H1 (cell line): ENCODE data around the gene CCDC24. TPM values are rescaled to one million over a fixed set of nuclear protein-coding genes. Genes with fewer than 3 reads are reported as not detected.

Experiments used
- CTCF ChIA-PET: fragments of 300-600 bp; sonication (Branson Sonifier 250); formaldehyde crosslinking; loops from one replicate; lab custom pipeline; 2021; ENCODE audit not compliant: partially characterized antibody; lab: Charles Lee
- POLR2A ChIA-PET: fragments of 300-600 bp; sonication (Branson Sonifier 250); formaldehyde crosslinking; loops from one replicate; lab custom pipeline; 2021; ENCODE audit warnings: inconsistent platforms; ENCODE audit not compliant: partially characterized antibody; lab: Charles Lee
- DNase-seq, 2 experiments: peaks; one replicate each; pipeline versions ENCODE4 v3.0.0 to v3.0.0-alpha.2; 2010 to 2022; ENCODE audit warnings: low spot score in 2 of 2, low read depth in 1 of 2, mixed read lengths in 1 of 2
- FAIRE-seq: peaks from 2 replicates; lab custom pipeline; 2011; peaks lifted over from hg19 to GRCh38; lab: Jason Lieb, UNC
- H2AFZ ChIP-seq: 2 replicates; pipeline ENCODE4 v1.8.1; 2012; ENCODE audit warnings: low read length, inconsistent platforms
- H2AK5ac ChIP-seq: 2 replicates; pipeline ENCODE4 v1.6.1; 2013; ENCODE audit warnings: low read depth, low read length
- H2BK120ac ChIP-seq: replicated peaks from 2 replicates; pipeline ENCODE3; 2013; ENCODE audit warnings: low read depth, low read length, inconsistent platforms
- H2BK12ac ChIP-seq: 2 replicates; pipeline ENCODE4 v1.6.1; 2013; ENCODE audit warnings: low read depth, low read length
- H2BK15ac ChIP-seq: 2 replicates; pipeline ENCODE4 v1.6.1; 2013; ENCODE audit warnings: low read length
- H2BK20ac ChIP-seq: 2 replicates; pipeline ENCODE4 v1.6.1; 2013; ENCODE audit warnings: low read length
- H2BK5ac ChIP-seq: 2 replicates; pipeline ENCODE4 v1.6.1; 2013; ENCODE audit warnings: low read depth, low read length
- H3K14ac ChIP-seq: 2 replicates; pipeline ENCODE4 v1.6.1; 2013; ENCODE audit warnings: inconsistent platforms; ENCODE audit not compliant: insufficient read length
- H3K18ac ChIP-seq: 2 replicates; pipeline ENCODE4 v1.6.1; 2013; ENCODE audit warnings: low read length; ENCODE audit errors: extremely low read depth
- H3K23ac ChIP-seq: 2 replicates; pipeline ENCODE4 v1.6.1; 2013; ENCODE audit warnings: inconsistent platforms; ENCODE audit not compliant: insufficient read length
- H3K23me2 ChIP-seq: 2 replicates; pipeline ENCODE4 v1.6.1; 2013; ENCODE audit warnings: low read depth, low read length
- H3K27ac ChIP-seq: 2 replicates; pipeline ENCODE4 v1.6.1; 2011; ENCODE audit warnings: low read depth, low read length, inconsistent platforms
- H3K27me3 ChIP-seq, 4 experiments: replicated peaks in 1 of 4; 1 replicate in 1 of 4; 2 replicates in 3 of 4; pipeline versions ENCODE4 v1.6.1 to v1.8.1; 2011 to 2013; ENCODE audit warnings: low read length in 3 of 4, mild to moderate bottlenecking in 3 of 4, inconsistent platforms in 2 of 4, mixed read lengths in 2 of 4, moderate library complexity in 1 of 4; ENCODE audit not compliant: control insufficient read depth in 3 of 4, insufficient read depth in 3 of 4; ENCODE audit errors: extremely low read depth in 1 of 4
- H3K36me3 ChIP-seq, 4 experiments: 2 replicates each; pipeline versions ENCODE4 v1.6.1 to v1.8.1; 2011 to 2013; ENCODE audit warnings: mild to moderate bottlenecking in 4 of 4, low read length in 3 of 4, moderate library complexity in 2 of 4, control low read depth in 1 of 4, inconsistent platforms in 1 of 4; ENCODE audit not compliant: insufficient read depth in 4 of 4, control insufficient read depth in 2 of 4
- H3K4ac ChIP-seq: replicated peaks from 2 replicates; pipeline ENCODE3; 2013; ENCODE audit warnings: low read length, low read depth, mixed read lengths, inconsistent platforms; ENCODE audit not compliant: insufficient read length
- H3K4me1 ChIP-seq, 4 experiments: replicated peaks in 1 of 4; 1 replicate in 1 of 4; 2 replicates in 3 of 4; pipeline versions ENCODE4 v1.6.1 to v1.8.1; 2011 to 2013; ENCODE audit warnings: low read length in 3 of 4, inconsistent platforms in 2 of 4, mixed read lengths in 1 of 4; ENCODE audit not compliant: insufficient read depth in 4 of 4, control insufficient read depth in 3 of 4
- H3K4me2 ChIP-seq, 2 experiments: 2 replicates each; pipeline versions ENCODE4 v1.6.1 to v1.8.1; 2011 to 2013; ENCODE audit warnings: low read depth in 2 of 2, low read length in 2 of 2, control low read depth in 1 of 2, inconsistent platforms in 1 of 2, mild to moderate bottlenecking in 1 of 2; ENCODE audit not compliant: insufficient read depth in 1 of 2
- H3K4me3 ChIP-seq, 4 experiments: fragments of 200-600, 300-600 bp in 1 of 4; sonication (generic), shearing (Covaris generic), sonication (Bioruptor Twin) in 1 of 4; 2 replicates each; pipeline versions ENCODE4 v1.5.1 to v1.8.1; 2011 to 2016; ENCODE audit warnings: low read length in 4 of 4, low read depth in 3 of 4, control low read depth in 2 of 4, inconsistent platforms in 2 of 4, mild to moderate bottlenecking in 2 of 4, mixed read lengths in 1 of 4, moderate library complexity in 1 of 4; ENCODE audit not compliant: insufficient read depth in 2 of 4; ENCODE audit errors: extremely low read depth in 1 of 4
- H3K56ac ChIP-seq: replicated peaks from 2 replicates; pipeline ENCODE3; 2013; ENCODE audit warnings: low read depth, mild to moderate bottlenecking, mixed read lengths, low read length, inconsistent platforms; ENCODE audit not compliant: insufficient read length
- H3K79me1 ChIP-seq: 2 replicates; pipeline ENCODE4 v1.6.1; 2013; ENCODE audit warnings: low read depth, low read length, control low read depth
- H3K79me2 ChIP-seq, 2 experiments: 2 replicates each; pipeline versions ENCODE4 v1.6.1 to v1.8.1; 2012 to 2013; ENCODE audit warnings: low read length in 2 of 2, mild to moderate bottlenecking in 2 of 2, inconsistent platforms in 1 of 2; ENCODE audit not compliant: insufficient read depth in 2 of 2, control insufficient read depth in 1 of 2
- H3K9ac ChIP-seq, 4 experiments: replicated peaks in 1 of 4; 1 replicate in 1 of 4; 2 replicates in 3 of 4; pipeline versions ENCODE4 v1.6.1 to v1.8.1; 2011 to 2013; ENCODE audit warnings: low read depth in 3 of 4, low read length in 3 of 4, control low read depth in 2 of 4, mild to moderate bottlenecking in 2 of 4, moderate library complexity in 2 of 4, inconsistent platforms in 1 of 4; ENCODE audit errors: extremely low read depth in 1 of 4
- H3K9me3 ChIP-seq, 2 experiments: 2 replicates each; pipeline versions ENCODE4 v1.6.1 to v1.8.1; 2012 to 2013; ENCODE audit warnings: mild to moderate bottlenecking in 2 of 2, moderate library complexity in 2 of 2, control low read depth in 1 of 2, inconsistent platforms in 1 of 2, low read depth in 1 of 2, low read length in 1 of 2, mixed read lengths in 1 of 2; ENCODE audit not compliant: insufficient read depth in 2 of 2
- H4K20me1 ChIP-seq, 2 experiments: replicated peaks in 1 of 2; 2 replicates each; pipeline versions ENCODE3 to v1.8.1; 2011 to 2013; ENCODE audit warnings: inconsistent platforms in 2 of 2, low read length in 2 of 2, mild to moderate bottlenecking in 1 of 2; ENCODE audit not compliant: insufficient read depth in 2 of 2, control insufficient read depth in 1 of 2
- H4K5ac ChIP-seq: 2 replicates; pipeline ENCODE4 v1.6.1; 2013; ENCODE audit warnings: low read length, low read depth, mixed read lengths, inconsistent platforms; ENCODE audit not compliant: insufficient read length
- H4K8ac ChIP-seq: 2 replicates; pipeline ENCODE4 v1.8.0; 2013; ENCODE audit warnings: mild to moderate bottlenecking, moderate library complexity, low read length, inconsistent platforms; ENCODE audit not compliant: insufficient read depth; ENCODE audit errors: extremely low read depth
- H4K91ac ChIP-seq: replicated peaks from 2 replicates; pipeline ENCODE3; 2013; ENCODE audit warnings: low read length, mixed read lengths, inconsistent platforms; ENCODE audit not compliant: insufficient read length
- BRCA1 ChIP-seq: IDR thresholded peaks from 2 replicates; pipeline ENCODE4 v1.6.1; 2012; ENCODE audit warnings: low read depth, low read length, improper control_type of control experiment
- CEBPB ChIP-seq: IDR thresholded peaks from 2 replicates; pipeline ENCODE4 v1.6.1; 2012; ENCODE audit warnings: low read depth, low read length
- CREB1 ChIP-seq: IDR thresholded peaks from 2 replicates; pipeline ENCODE4 v1.6.1; 2012; ENCODE audit warnings: inconsistent platforms
- EGR1 ChIP-seq: IDR thresholded peaks from 2 replicates; pipeline ENCODE4 v1.6.1; 2011; ENCODE audit warnings: low read depth, low read length, borderline replicate concordance
- FOSL1 ChIP-seq: IDR thresholded peaks from 2 replicates; pipeline ENCODE4 v1.6.1; 2011; ENCODE audit warnings: mild to moderate bottlenecking, low read depth, low read length, moderate library complexity; ENCODE audit not compliant: insufficient read depth
- HDAC6 ChIP-seq: IDR thresholded peaks from one replicate; pipeline ENCODE4 v1.7.1; 2012; ENCODE audit warnings: low read depth, mild to moderate bottlenecking, inconsistent platforms, low read length, moderate library complexity
- KDM4A ChIP-seq: IDR thresholded peaks from one replicate; pipeline ENCODE4 v1.7.1; 2012; ENCODE audit warnings: low read depth, mild to moderate bottlenecking, moderate library complexity, low read length, inconsistent platforms; ENCODE audit not compliant: severe bottlenecking
- POLR2A ChIP-seq, 2 experiments: IDR thresholded peaks; 1 replicate in 1 of 2; 2 replicates in 1 of 2; pipeline ENCODE4 v1.6.1; 2011; ENCODE audit warnings: low read depth in 2 of 2, low read length in 2 of 2, mild to moderate bottlenecking in 2 of 2; ENCODE audit errors: control extremely low read depth in 1 of 2
- POLR2AphosphoS5 ChIP-seq: IDR thresholded peaks from 2 replicates; pipeline ENCODE4 v1.6.1; 2011; ENCODE audit warnings: low read depth, low read length
- RXRA ChIP-seq: IDR thresholded peaks from 2 replicates; pipeline ENCODE4 v1.6.1; 2011; ENCODE audit warnings: low read depth, mild to moderate bottlenecking, low read length, moderate library complexity; ENCODE audit not compliant: insufficient read depth
- SIRT6 ChIP-seq: IDR thresholded peaks from one replicate; pipeline ENCODE4 v1.7.1; 2012; ENCODE audit warnings: low read length, inconsistent platforms
- YY1 ChIP-seq: IDR thresholded peaks from 2 replicates; pipeline ENCODE4 v1.6.1; 2011; ENCODE audit warnings: low read depth, mild to moderate bottlenecking, low read length
- ZNF274 ChIP-seq: IDR thresholded peaks from 2 replicates; pipeline ENCODE4 v1.7.0; 2012; ENCODE audit warnings: low read length, borderline replicate concordance; ENCODE audit errors: extremely low read depth
- WGBS, 2 experiments: shearing (Covaris generic) in 1 of 2; methylation state at CpG; one replicate each; pipeline versions ENCODE4 v1.1.6 to v1.1.7; 2013 to 2015; ENCODE audit warnings: low lambda C conversion rate in 2 of 2, mixed read lengths in 2 of 2, inconsistent platforms in 1 of 2, low coverage in 1 of 2, missing lambda C conversion rate in 1 of 2; ENCODE audit not compliant: insufficient replicate concordance in 2 of 2, insufficient coverage in 1 of 2, insufficient read length in 1 of 2; ENCODE audit errors: extremely low coverage in 1 of 2, missing lambda C conversion rate in 1 of 2; 5-methylcytosine and 5-hydroxymethylcytosine counted together
- polyA plus RNA-seq, 7 experiments: library from polyadenylated mRNA; depleted of rRNA in 3 of 7; stranded (reverse) in 5 of 7; unstranded in 2 of 7; fragments of >200 nt in 5 of 7; fragments of 200-250 nt in 2 of 7; gene quantifications; 1 replicate in 5 of 7; 2 replicates in 1 of 7; 4 replicates in 1 of 7; pipeline versions ENCODE4 v1.2.1 to v1.2.3, GENCODE V29; 2011 to 2013; ENCODE audit warnings: missing spikeins in 2 of 7, mixed read lengths in 2 of 7
- total RNA-seq: library from RNA; stranded (reverse); fragmentation: NEBNext Ultra II Directional; extraction: Animal tissue kit (Norgen Biotek cat#: 25700); gene quantifications from 2 replicates; pipeline ENCODE4 v1.2.1, GENCODE V29; 2021
- TF ChIP-seq, protein P1 (sequence below): IDR thresholded peaks from 2 replicates; pipeline ENCODE4 v1.6.1; 2012; ENCODE audit warnings: inconsistent platforms
- TF ChIP-seq, protein P2 (sequence below): IDR thresholded peaks from 2 replicates; pipeline ENCODE4 v1.6.1; 2011; ENCODE audit warnings: low read depth, mild to moderate bottlenecking, low read length; ENCODE audit not compliant: insufficient read depth

CCDC24 gene
- total and polyA plus RNA-seq, 2 of the 8 experiments (the other 6 are each of a cell fraction or from before 2014, with no cell fraction given), result 11.2 to 11.4 TPM

- no peak overlapping the region for H2BK120ac ChIP-seq
- H2BK12ac ChIP-seq, result no peak overlapping the region
- no peaks in the 10 kb centered on the region for H3K79me2 ChIP-seq
- H3K9ac ChIP-seq, result no peak overlapping the region
- no peaks in the 10 kb centered on the region; a peak in 1 of 8 replicates for H3K36me3 ChIP-seq
- H4K20me1 ChIP-seq, result peaks cover 2 to 4% of the 10 kb centered on the region in 2 experiments
- no peak overlapping the region for H2BK15ac ChIP-seq
- H4K8ac ChIP-seq, result no peak overlapping the region
- DNase-seq (no peak), FAIRE-seq (no peak)
- no peak overlapping the region for H3K23ac ChIP-seq
- no peak overlapping the region for H4K5ac ChIP-seq
- no peak overlapping the region for H3K4me3 ChIP-seq
- no peak overlapping the region for H3K4ac ChIP-seq
- no peak overlapping the region for H3K18ac ChIP-seq
- no peak overlapping the region for H2AK5ac ChIP-seq
- peaks cover 6 to 21% (median 9%) of the 10 kb centered on the region in 4 experiments for H3K4me1 ChIP-seq
- 90% methylated on average over 3 of the region's 3 CpGs; no CpG with 5 or more reads in 1 of the 2 experiments for WGBS, 2 experiments
- H3K79me1 ChIP-seq, result no peaks in the 10 kb centered on the region
- H2AFZ ChIP-seq, result no peak overlapping the region
- no peak overlapping the region for H4K91ac ChIP-seq
- no peak overlapping the region for H3K14ac ChIP-seq
- H3K27me3 ChIP-seq, result no peaks in the 10 kb centered on the region; a peak in 1 of 7 replicates
- no peak overlapping the region for H3K27ac ChIP-seq
- peaks cover 3% of the 10 kb centered on the region for H3K23me2 ChIP-seq
- no peak overlapping the region for H2BK5ac ChIP-seq
- POLR2A ChIA-PET, result interaction anchor here (1.2 to 1.5 kb wide), 5 partner anchors 11 to 393 kb away, joined by 3 to 4 read pairs (median 3); partner anchors contain the start of gene KDM4A
- H3K4me2 ChIP-seq, result no peak overlapping the region
- H2BK20ac ChIP-seq, result no peak overlapping the region
- CTCF ChIA-PET, result interaction anchor here (0.6 to 10.8 kb wide), 11 partner anchors 8 to 183 kb away, joined by 3 to 151 read pairs (median 4); partner anchors contain the start of genes ARTN and DPH2
- no peak overlapping the region for H3K56ac ChIP-seq
- H3K9me3 ChIP-seq, result no peaks in the 10 kb centered on the region
- TF ChIP-seq POLR2A (IDR thresholded peaks at IDR 0.05; ENCODE audit: control extremely low read depth in 1 of 2, low read depth in 2 of 2, low read length in 2 of 2) (no peak), ZNF274 (no peak), BRCA1 (no peak), POLR2AphosphoS5 (no peak), FOSL1 (no peak), EGR1 (no peak), SIRT6 (no peak), HDAC6 (no peak), CREB1 (no peak), YY1 (no peak), RXRA (no peak), KDM4A (no peak), CEBPB (no peak)
- TF ChIP-seq, protein P1, sequence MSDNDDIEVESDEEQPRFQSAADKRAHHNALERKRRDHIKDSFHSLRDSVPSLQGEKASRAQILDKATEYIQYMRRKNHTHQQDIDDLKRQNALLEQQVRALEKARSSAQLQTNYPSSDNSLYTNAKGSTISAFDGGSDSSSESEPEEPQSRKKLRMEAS, result no peak
- TF ChIP-seq, protein P2, sequence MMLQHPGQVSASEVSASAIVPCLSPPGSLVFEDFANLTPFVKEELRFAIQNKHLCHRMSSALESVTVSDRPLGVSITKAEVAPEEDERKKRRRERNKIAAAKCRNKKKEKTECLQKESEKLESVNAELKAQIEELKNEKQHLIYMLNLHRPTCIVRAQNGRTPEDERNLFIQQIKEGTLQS, result no peak
Observed at GRCh38 chr1:43942411-43942810, 49.0 kb upstream of the CCDC24 start.
